K562 (cell line): ENCODE data around the gene MRPL52. TPM values are rescaled to one million over a fixed set of nuclear protein-coding genes. Genes with fewer than 3 reads are reported as not detected.

Source experiments
- ATAC-seq: fragments of 200-7000 bp; cut with Tn5 transposase; 3 replicates; pipeline ENCODE4 v1.9.1; 2020; ENCODE audit warnings: moderate library complexity
- BruUV-seq: library from RNA; stranded (reverse); fragments of 400-500 nt; replicated peaks from 2 replicates; lab custom pipeline; 2021; lab: Mats Ljungman, UMichigan
- CTCF ChIA-PET: fragments of 300-600 bp; formaldehyde crosslinking; extraction: SDS; loops from one replicate; lab custom pipeline; 2021; ENCODE audit warnings: low intra/inter-chr PET ratio; lab: Yijun Ruan, JAX
- POLR2A ChIA-PET: fragments of 300-600, 350-650 bp; sonication (Branson Sonifier 250); formaldehyde crosslinking; extraction: SDS; loops from one replicate; lab custom pipeline; 2021; ENCODE audit warnings: antibody characterized with exemption, inconsistent platforms; lab: Yijun Ruan, JAX
- DNase-seq, 4 experiments: peaks; one replicate each; pipeline versions ENCODE4 v3.0.0 to v3.0.0-alpha.2; 2011 to 2018; ENCODE audit warnings: low spot score in 3 of 4, mixed read lengths in 3 of 4; ENCODE audit errors: extremely low read depth in 1 of 4
- FAIRE-seq: peaks from 2 replicates; lab custom pipeline; 2011; peaks lifted over from hg19 to GRCh38; lab: Jason Lieb, UNC
- H2AFZ ChIP-seq: 2 replicates; pipeline ENCODE4 v1.6.0; 2011; ENCODE audit warnings: low read depth, low read length, control low read depth, inconsistent platforms
- H3K27ac ChIP-seq: fragments of 200-600 bp; 3 replicates; pipeline ENCODE4 v1.8.0; 2011; ENCODE audit warnings: low read depth, mild to moderate bottlenecking, control low read depth, inconsistent platforms, low read length, moderate library complexity, mixed read lengths; ENCODE audit errors: extremely low read depth
- H3K27me3 ChIP-seq, 2 experiments: fragments of 300-600 bp in 1 of 2; 2 replicates in 1 of 2; 3 replicates in 1 of 2; pipeline versions ENCODE4 v1.6.0 to v1.8.0; 2011; ENCODE audit warnings: inconsistent platforms in 2 of 2, low read length in 2 of 2, mild to moderate bottlenecking in 1 of 2, mixed read lengths in 1 of 2, moderate library complexity in 1 of 2; ENCODE audit not compliant: control insufficient read depth in 2 of 2, insufficient read depth in 2 of 2
- H3K36me3 ChIP-seq: fragments of 300-600 bp; 3 replicates; pipeline ENCODE4 v1.8.0; 2011; ENCODE audit warnings: mild to moderate bottlenecking, low read length, inconsistent platforms; ENCODE audit not compliant: control insufficient read depth, insufficient read depth
- H3K4me1 ChIP-seq, 2 experiments: fragments of 200-600 bp in 1 of 2; replicated peaks in 1 of 2; 2 replicates in 1 of 2; 3 replicates in 1 of 2; pipeline versions ENCODE4 v1.5.1 to v1.8.0; 2011; ENCODE audit warnings: inconsistent platforms in 2 of 2, low read length in 2 of 2, mild to moderate bottlenecking in 1 of 2, mixed read lengths in 1 of 2, moderate library complexity in 1 of 2; ENCODE audit not compliant: control insufficient read depth in 2 of 2, insufficient read depth in 2 of 2
- H3K4me2 ChIP-seq: 2 replicates; pipeline ENCODE4 v1.6.1; 2011; ENCODE audit warnings: low read length, control low read depth, inconsistent platforms, mixed read lengths; ENCODE audit not compliant: insufficient read depth
- H3K4me3 ChIP-seq: fragments of 200-600 bp; sonication (generic), shearing (Covaris generic); 2 replicates; pipeline ENCODE4 v1.5.1; 2016; ENCODE audit warnings: control low read depth, inconsistent platforms
- H3K79me2 ChIP-seq: fragments of 200-600 bp; 3 replicates; pipeline ENCODE4 v1.8.0; 2011; ENCODE audit warnings: low read length, inconsistent platforms; ENCODE audit not compliant: control insufficient read depth, insufficient read depth
- H3K9ac ChIP-seq, 2 experiments: 2 replicates each; pipeline versions ENCODE4 v1.6.0 to v1.6.1; 2011; ENCODE audit warnings: low read depth in 2 of 2, low read length in 2 of 2, control low read depth in 1 of 2, inconsistent platforms in 1 of 2, mild to moderate bottlenecking in 1 of 2, mixed read lengths in 1 of 2; ENCODE audit not compliant: insufficient read depth in 1 of 2
- H3K9me1 ChIP-seq: one replicate; pipeline ENCODE4 v1.6.0; 2011; ENCODE audit warnings: inconsistent platforms, mild to moderate bottlenecking, low read length, moderate library complexity; ENCODE audit not compliant: control insufficient read depth, insufficient read depth
- H3K9me3 ChIP-seq: replicated peaks from 2 replicates; pipeline ENCODE4 v1.5.1; 2011; ENCODE audit warnings: low read depth, low read length, inconsistent platforms; ENCODE audit not compliant: control insufficient read depth, insufficient read depth
- H4K20me1 ChIP-seq: replicated peaks from 2 replicates; pipeline ENCODE4 v1.6.1; 2011; ENCODE audit warnings: low read length, inconsistent platforms, mixed read lengths; ENCODE audit not compliant: control insufficient read depth, insufficient read depth
- ARHGAP35 ChIP-seq: fragments of 450-650 bp; IDR thresholded peaks from 2 replicates; pipeline ENCODE4 v1.6.1; 2018; ENCODE audit not compliant: partially characterized antibody
- HNRNPLL ChIP-seq: fragments of 200-400 bp; formaldehyde crosslinking; IDR thresholded peaks from 2 replicates; pipeline ENCODE4 v1.6.1; 2017; ENCODE audit warnings: low read length, low read depth, mild to moderate bottlenecking; ENCODE audit not compliant: poor library complexity, severe bottlenecking
- MYNN ChIP-seq, 2 experiments: sonication (generic); formaldehyde crosslinking in 1 of 2; IDR thresholded peaks; 2 replicates each; pipeline versions ENCODE4 v1.5.0 to v1.6.1; 2016 to 2020; ENCODE audit warnings: antibody characterized with exemption in 1 of 2, missing genetic modification reagents in 1 of 2
- NKRF ChIP-seq: fragments of 450-650 bp; IDR thresholded peaks from 2 replicates; pipeline ENCODE4 v1.6.1; 2016; ENCODE audit warnings: borderline replicate concordance
- RFX5 ChIP-seq: IDR thresholded peaks from 2 replicates; pipeline ENCODE4 v1.6.1; 2011; ENCODE audit warnings: low read depth, mild to moderate bottlenecking, improper control_type of control experiment, low read length
- SRSF1 ChIP-seq: fragments of 200-400 bp; formaldehyde crosslinking; IDR thresholded peaks from 2 replicates; pipeline ENCODE4 v1.6.1; 2017; ENCODE audit warnings: mild to moderate bottlenecking, low read depth, low read length, moderate library complexity
- ZBTB34 ChIP-seq: fragments of 250-450 bp; sonication (Bioruptor Pico); IDR thresholded peaks from 2 replicates; pipeline ENCODE4 v1.8.0; 2021; ENCODE audit warnings: mild to moderate bottlenecking, moderate library complexity
- ZNF121 ChIP-seq: sonication (generic); formaldehyde crosslinking; conservative IDR thresholded peaks from 2 replicates; pipeline ENCODE4 v1.8.0; 2022; ENCODE audit warnings: missing genetic modification reagents
- ZNF354B ChIP-seq: fragments of 250-450 bp; sonication (Bioruptor Pico); IDR thresholded peaks from 2 replicates; pipeline ENCODE4 v1.4.0; 2020
- WGBS: fragments of 100-300 bp; shearing (Covaris generic); methylation state at CpG from one replicate; pipeline ENCODE4 v1.1.6; 2016; ENCODE audit warnings: low coverage, mixed read lengths; ENCODE audit not compliant: insufficient coverage; ENCODE audit errors: missing lambda C conversion rate; 5-methylcytosine and 5-hydroxymethylcytosine counted together
- in situ Hi-C: fragments of 300-500 bp; cut with MboI; formaldehyde crosslinking; loops from 4 replicates; pipeline ENCODE4 v1.15.0; 2018; ENCODE audit warnings: inconsistent platforms, mixed read lengths
- intact Hi-C: fragments of 100-400 bp; cut with micrococcal nuclease; formaldehyde crosslinking; loops from 2 replicates; pipeline ENCODE4 v1.14.2; 2022
- polyA plus RNA-seq, 8 experiments: library from polyadenylated mRNA; depleted of rRNA in 4 of 8; stranded (reverse) in 5 of 8; unstranded in 3 of 8; fragments of >200 nt; fragmentation: Nextera tagmentation in 2 of 8; fragmentation: Illumina TruSeq in 1 of 8; extraction: Ambion mirVana in 2 of 8; extraction: Trizol in 1 of 8; gene quantifications; 2 replicates each; pipeline versions ENCODE4 v1.2.1 to v1.2.3, GENCODE V29; 2011 to 2014; ENCODE audit warnings: inconsistent platforms in 1 of 8, missing spikeins in 1 of 8
- total RNA-seq, 7 experiments: library from RNA; depleted of rRNA in 6 of 7; stranded (reverse); fragments of >200 nt in 6 of 7; fragmentation: Illumina TruSeq in 2 of 7; extraction: Trizol in 2 of 7; gene quantifications; 2 replicates each; pipeline versions ENCODE4 v1.2.1 to v1.2.3, GENCODE V29; 2011 to 2021; ENCODE audit warnings: low replicate concordance in 1 of 7

The MRPL52 gene
- total and polyA plus RNA-seq, 9 of the 15 experiments (the other 6 are each of a cell fraction or from before 2014, with no cell fraction given): 56.5 to 213 (median 168) TPM

DNA sequence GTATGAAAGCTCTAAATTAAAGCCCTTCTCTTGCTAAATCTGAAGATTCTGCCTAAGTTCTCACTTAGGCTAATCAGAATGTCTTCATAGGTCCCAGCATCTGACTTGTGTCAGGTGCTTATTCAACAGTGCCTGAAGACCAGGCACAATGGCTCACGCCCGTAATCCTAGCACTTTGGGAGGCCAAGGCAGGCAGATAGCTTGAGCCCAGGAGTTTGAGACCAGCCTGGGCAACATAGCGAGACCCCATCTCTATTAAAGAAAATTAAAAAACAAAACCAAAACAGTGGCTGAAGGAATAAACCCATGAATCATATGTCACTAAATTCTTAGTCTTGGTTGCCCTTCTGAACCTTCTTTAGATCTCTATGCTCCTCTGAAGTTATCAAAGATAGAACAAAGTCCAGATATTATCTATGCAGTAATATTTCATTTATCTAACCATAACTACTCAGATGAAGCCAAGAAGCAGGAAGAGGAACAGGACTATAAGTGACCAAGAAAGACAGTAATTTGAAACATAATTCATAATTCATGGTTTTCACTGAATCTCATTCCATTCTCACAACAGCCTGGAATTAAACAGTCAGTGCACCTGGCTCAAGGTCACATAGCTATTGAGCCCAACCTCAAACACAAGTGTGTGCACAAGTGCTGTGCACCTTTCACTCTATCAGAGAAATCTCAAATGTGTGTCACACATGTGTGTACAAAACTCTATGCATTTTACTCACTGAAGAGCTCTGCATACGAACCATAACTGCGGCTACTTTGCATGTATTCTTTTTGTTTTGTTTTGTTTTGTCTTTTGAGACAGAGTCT is 21.1 kb upstream of the MRPL52 start:
- Histone ChIP-seq H3K9ac (no peak overlapping the region), H3K4me1 (no peaks in the 10 kb centered on the region; a peak in 1 of 5 replicates), H3K27ac (no peak overlapping the region), H3K9me3 (no peaks in the 10 kb centered on the region), H3K36me3 (no peaks in the 10 kb centered on the region), H3K4me2 (no peak overlapping the region), H2AFZ (no peak overlapping the region), H3K79me2 (no peaks in the 10 kb centered on the region), H3K4me3 (no peak overlapping the region), H3K9me1 (no peaks in the 10 kb centered on the region), H3K27me3 (peaks cover 7 to 18% of the 10 kb centered on the region in 2 experiments; a peak in 4 of 5 replicates), H4K20me1 (no peaks in the 10 kb centered on the region)
- peak; percentile 69 for FAIRE-seq
- in situ Hi-C loops: no loop called here
- TF ChIP-seq ZNF121 (CRISPR knock-in tag): peak; percentile 61; the same call in 1 of the 2 replicates
- TF ChIP-seq ZNF354B (CRISPR knock-in tag): no peak
- no peak for ATAC-seq
- intact Hi-C loops: no loop called here
- BruUV-seq: no TSS peak
- no peak for DNase-seq
- 52% methylated on average over 5 of the region's 5 CpGs for WGBS
- ChIA-PET CTCF (no interaction called here), POLR2A (interaction anchor here (0.7 to 1.2 kb wide), 3 partner anchors 40 to 219 kb away, joined by 3 to 4 read pairs (median 4); partner anchors contain the start of gene OXA1L)

DNA sequence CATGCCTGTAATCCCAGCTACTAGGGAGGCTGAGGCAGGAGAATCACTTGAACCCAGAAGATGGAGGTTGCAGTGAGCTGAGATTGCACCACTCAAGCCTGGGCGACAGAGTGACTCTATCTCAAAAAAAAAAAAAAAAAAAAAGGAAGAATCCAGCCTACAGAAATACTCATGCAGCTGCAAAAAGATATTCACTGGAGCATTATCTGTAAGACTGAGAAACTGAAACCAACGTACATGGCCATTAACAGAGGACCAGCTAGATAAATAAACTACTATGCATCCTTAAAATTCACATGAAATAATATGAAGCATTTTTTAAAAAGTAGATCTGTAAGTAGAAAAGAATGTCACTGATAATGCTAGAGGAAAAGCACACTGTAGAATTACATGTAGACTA is 18.0 kb upstream of the MRPL52 start:
- Histone ChIP-seq H4K20me1 (no peaks in the 10 kb centered on the region), H3K4me2 (no peak overlapping the region), H3K27ac (no peak overlapping the region), H3K27me3 (peaks cover 7 to 32% of the 10 kb centered on the region in 2 experiments; a peak in 4 of 5 replicates), H3K79me2 (no peaks in the 10 kb centered on the region), H3K4me1 (no peaks in the 10 kb centered on the region; a peak in 1 of 5 replicates), H3K36me3 (no peaks in the 10 kb centered on the region), H3K9me3 (no peaks in the 10 kb centered on the region), H3K9me1 (no peaks in the 10 kb centered on the region), H2AFZ (no peak overlapping the region), H3K4me3 (no peak overlapping the region), H3K9ac (no peak overlapping the region)
- ChIA-PET CTCF (interaction anchor here (0.6 kb wide), 1 partner anchor 61 kb away, joined by 4 read pairs; no protein-coding TSS in a partner anchor), POLR2A (interaction anchor here (0.6 to 1.8 kb wide), 2 partner anchors 71 to 175 kb away, joined by 3 read pairs; partner anchors contain the start of gene REM2)
- intact Hi-C loops: no loop called here
- DNase-seq (no peak), FAIRE-seq (no peak), ATAC-seq (no peak)
- in situ Hi-C loops: no loop called here
- BruUV-seq: no TSS peak
- 0% methylated on average over 2 of the region's 2 CpGs for WGBS
- TF ChIP-seq HNRNPLL (no peak), ARHGAP35 (no peak), SRSF1 (no peak), NKRF (no peak), MYNN (IDR thresholded peaks at IDR 0.05) (no peak), MYNN (CRISPR knock-in tag; IDR thresholded peaks at IDR 0.05) (no peak), ZBTB34 (CRISPR knock-in tag) (no peak), RFX5 (no peak)
